HTR-8/SVneo (cell line): ENCODE data around the gene NCK1.

Experiments used
- DNase-seq: peaks from one replicate; pipeline ENCODE4 v3.0.0; 2011; ENCODE audit warnings: low spot score, mixed read lengths; ENCODE audit not compliant: insufficient read length
- FAIRE-seq: peaks from 2 replicates; lab custom pipeline; 2011; peaks lifted over from hg19 to GRCh38; lab: Jason Lieb, UNC

Gene NCK1

GRCh38 chr3:136861890-136862616, at the start of gene NCK1:
Gene NCK1, plus strand, starts transcription at chr3:136862208. Its CDS starts 65,794 bp downstream, at chr3:136928002.
- peak; percentile 86 for FAIRE-seq

DNA sequence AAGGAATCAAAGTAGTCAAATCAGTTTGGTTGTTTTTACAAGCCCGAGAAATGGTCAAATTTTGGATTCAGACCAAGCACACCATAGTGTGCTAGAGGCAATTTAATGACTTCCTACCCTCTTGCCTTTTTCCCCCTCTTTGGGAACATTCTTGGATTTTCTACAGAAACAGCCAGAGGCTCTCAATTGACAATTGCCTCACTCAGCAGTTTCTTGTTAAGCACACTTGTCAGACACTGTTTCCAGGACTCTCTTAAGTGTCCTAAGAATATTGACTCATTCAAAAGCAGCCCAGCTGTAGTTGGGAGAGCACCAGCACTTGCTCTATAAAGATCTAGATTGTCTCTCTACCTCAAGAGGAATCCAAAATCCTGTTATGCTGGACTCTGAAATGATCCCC, 44.6 kb upstream of the NCK1 start:
- FAIRE-seq (no peak), DNase-seq (no peak)

More at GRCh38 chr3:136861890-136862616, at the start of gene NCK1:
- peak; percentile 98 for DNase-seq

DNA sequence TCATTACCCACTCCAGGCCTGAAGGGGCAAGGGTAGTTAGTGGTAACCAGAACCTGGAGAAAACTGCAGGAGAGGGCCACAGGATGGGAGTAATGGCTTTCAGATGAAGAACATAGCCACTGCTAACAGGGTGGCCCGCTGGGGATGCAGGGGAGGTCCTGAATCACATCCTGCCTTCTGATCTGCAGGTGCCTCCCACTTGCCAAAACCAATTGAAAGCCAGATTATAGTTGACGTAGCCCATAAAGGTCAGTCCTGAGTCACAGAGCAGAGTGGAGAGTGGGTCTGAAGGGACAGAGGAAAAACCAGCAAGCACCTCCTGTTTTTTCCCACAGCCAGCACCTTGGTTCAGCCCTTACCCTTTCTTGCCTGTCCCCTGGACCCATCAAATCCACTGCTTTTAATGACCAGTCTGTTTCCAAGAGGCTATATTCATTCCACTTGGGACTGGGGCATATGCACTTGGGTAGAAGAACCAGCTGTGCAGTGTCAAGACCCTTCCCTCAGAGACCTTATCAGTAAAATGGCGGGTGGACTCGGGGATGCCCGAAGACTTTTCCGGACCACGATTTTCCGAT, 43.7 kb upstream of the NCK1 start:
- FAIRE-seq = peak; percentile 86
- peak; percentile 91 for DNase-seq

GRCh38 chr3:136818769-136819391, 43.1 kb upstream of the NCK1 start, which contains the start of gene SLC35G2:
Gene SLC35G2, plus strand, starts transcription at chr3:136819126. Its CDS starts 35,335 bp downstream, at chr3:136854461.
- DNase-seq (peak; percentile 64), FAIRE-seq (no peak)

DNA sequence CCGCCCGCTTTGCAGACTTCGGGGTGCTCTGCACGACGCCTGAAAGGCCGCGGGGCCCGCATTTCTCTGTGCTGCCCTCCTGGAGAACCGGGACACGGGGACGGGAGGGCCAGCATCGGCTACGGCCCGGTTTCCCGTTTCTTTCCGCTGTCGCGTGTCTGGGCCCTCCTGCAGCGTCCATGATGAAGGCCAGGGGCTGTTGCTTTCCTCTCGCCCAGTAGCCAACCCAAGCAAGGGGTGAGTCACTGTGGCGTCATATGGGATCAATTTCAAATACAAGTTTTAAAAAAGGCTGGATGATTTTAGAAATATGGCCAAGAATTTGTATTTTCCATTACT, 42.6 kb upstream of the NCK1 start:
- FAIRE-seq (no peak), DNase-seq (peak; percentile 52)

GRCh38 chr3:136819731-136820679, 42.0 kb upstream of the NCK1 start:
- peak; percentile 61 for DNase-seq
- peak; percentile 70 for FAIRE-seq

DNA sequence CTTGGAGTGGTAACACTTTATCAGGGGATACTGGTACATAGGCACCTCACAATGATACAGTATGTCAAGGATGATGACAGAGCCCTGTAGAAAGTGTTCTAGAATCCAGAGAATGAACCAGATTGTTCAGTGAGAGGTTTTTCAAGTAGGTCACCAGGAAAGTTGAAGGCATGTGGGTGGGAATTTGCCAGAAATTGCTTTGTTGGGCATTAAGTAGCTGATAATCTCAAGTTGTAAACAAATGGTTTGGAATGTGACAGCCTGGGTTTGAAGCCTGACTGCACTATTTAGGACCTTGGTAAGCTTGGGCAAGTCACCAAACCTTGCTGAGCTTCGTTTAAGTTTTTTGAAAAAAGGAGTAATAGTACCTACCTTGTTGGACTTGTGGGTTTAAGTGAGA, 30.5 kb upstream of the NCK1 start:
- no peak for FAIRE-seq
- no peak for DNase-seq

GRCh38 chr3:136835089-136835812, 26.8 kb upstream of the NCK1 start:
- no peak for DNase-seq
- no peak for FAIRE-seq

- DNase-seq (no peak), FAIRE-seq (no peak)
Measured at GRCh38 chr3:136835813-136836510, 26.0 kb upstream of the NCK1 start.

- no peak for DNase-seq
- FAIRE-seq = no peak
Measured at GRCh38 chr3:136836511-136837156, 25.4 kb upstream of the NCK1 start.

DNA sequence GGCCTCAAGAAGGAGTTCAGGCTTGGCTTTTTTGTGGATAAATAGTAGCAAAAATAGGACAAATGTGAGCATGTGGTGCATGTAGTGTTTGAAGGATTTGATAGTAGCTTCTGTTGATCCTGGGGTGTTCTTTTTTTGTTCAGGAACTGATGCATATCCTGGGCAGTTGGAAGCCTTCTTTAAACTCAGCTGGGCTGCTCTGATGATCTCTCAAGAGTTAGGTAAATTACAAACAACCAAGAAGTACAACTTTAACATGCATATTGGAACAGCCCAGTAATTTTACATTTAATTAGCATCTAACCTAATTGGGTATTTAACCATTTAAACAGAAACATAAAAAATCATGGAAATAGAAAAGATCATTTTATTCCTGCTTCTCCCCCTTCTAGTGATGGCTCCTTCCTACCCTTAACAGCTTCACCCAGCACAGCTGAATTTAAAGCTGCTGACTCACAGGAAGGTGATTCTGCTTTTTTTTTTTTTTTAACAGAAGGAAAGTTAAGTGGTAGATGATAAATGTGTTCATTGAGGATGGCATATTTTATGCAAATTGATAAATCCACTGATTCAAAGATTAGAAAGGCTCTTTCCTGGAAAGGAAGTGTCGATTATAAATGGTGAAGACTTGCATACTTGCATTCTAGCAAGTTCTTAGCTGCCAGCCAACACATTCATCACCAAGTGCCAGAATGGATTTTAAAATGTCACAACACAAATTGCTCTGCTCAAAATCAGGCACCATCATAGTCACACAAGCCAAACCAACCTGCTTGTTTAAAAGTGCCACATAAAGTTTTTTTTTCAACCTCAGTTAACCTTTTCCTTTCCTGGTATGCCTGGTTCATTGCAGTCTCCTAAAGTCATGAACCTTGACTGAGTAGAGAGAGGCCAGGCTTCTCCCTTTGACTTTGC, 23.1 kb upstream of the NCK1 start:
- DNase-seq (peak; percentile 44), FAIRE-seq (no peak)

- DNase-seq (no peak), FAIRE-seq (no peak)
Measured at GRCh38 chr3:136839556-136839931, 22.5 kb upstream of the NCK1 start.

DNA sequence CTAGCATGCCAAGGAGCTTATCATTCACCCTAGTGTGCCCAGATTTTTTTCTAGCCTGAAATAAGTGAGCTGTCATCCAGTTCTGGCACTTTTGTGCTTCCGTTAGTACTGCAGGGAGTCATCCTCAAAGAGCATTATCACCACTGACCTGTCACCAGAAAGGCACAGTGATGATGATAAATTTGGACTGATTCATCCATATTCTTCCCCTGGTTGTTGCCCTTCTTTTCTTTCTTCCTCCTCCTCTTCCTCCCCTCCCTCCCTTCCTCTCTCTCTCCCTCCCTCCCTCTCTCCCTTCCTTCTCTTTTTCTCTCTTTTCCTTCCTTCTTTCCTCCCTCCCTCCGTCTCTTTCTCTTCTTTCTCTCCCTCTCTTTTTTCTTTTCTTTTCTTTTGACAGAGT, 21.8 kb upstream of the NCK1 start:
- DNase-seq = no peak
- FAIRE-seq = no peak

DNA sequence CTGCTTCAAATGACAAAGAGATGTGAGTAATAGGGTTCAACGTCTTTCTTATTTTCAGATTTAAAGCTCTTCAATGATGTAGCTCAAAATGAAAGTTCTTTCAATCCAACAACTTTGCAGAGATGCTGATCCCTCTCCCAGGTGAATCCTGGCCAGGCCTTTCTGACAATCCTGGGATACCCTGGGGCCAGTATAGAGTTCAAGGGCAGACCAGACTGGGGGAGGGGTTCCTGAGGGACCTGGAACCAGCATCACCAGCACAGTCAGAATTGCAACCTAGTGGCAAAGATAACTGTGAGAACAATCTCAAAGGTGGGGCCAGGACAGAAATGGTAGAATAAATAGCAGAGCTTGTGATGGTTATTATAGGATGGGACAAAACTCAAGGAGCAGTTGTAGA, 19.7 kb upstream of the NCK1 start:
- FAIRE-seq (no peak), DNase-seq (no peak)

DNA sequence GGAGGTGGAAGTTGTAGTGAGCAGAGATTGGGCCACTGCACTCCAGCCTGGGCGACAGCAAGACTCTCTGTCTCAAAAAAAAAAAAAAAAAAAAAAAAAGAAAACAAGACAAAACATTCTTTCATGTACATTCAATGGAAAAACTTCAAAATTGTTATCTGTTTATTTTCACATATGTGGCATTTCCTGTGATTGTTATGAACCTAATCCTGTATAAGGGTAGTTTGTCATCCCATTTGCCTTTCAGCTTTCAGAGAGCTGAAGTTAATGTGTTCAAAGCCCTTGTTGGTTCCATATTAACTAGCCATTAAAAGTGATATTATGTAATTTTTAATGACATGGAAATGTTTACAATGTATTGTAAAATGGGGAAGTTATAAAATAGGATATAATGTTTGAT, 17.3 kb upstream of the NCK1 start:
- no peak for FAIRE-seq
- DNase-seq = no peak

- FAIRE-seq (no peak), DNase-seq (no peak)
Measured at GRCh38 chr3:136852180-136852579, 9.8 kb upstream of the NCK1 start.

DNA sequence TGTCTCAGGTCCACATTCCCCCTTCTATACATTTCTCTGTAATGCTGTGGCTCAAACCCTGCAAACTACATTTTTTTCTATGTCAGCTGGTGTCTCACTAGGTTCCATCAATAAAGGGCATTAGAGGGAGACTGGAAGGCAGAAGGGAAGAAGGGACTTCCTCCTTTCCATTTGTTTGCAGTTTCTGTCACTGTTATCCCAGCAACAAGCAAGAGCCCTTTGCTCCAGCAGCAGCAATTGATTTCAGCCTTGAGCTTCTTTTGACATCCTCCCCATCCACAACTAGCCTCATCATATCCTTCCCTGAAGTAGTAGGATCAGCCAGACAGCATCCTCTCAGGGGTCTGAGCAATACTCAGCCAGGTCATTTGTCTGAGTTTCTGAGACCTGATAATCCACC, 5.3 kb upstream of the NCK1 start:
- DNase-seq (no peak), FAIRE-seq (no peak)

DNA sequence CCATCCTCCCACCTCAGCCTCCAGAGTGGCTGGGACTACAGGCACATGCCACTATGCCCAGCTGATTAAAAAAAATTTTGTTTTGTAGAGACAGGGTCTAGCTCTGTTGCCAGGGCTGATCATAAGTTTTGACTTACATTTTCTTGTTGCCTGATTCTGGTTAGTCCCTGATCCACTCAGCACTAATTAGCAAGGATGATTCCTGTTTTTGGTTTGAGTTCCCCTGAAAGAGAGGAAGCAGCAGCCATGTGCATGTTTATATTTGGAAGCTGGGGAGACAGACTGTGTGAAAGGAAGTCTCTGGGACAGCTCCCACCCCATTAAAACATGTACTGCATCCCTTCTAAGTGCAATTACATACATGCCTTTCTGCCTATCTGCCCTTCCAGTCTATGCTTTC, 3.6 kb upstream of the NCK1 start:
- no peak for DNase-seq
- FAIRE-seq = no peak
